Measurements from ENCODE around the gene FDXR. TPM values are rescaled to one million over a fixed set of nuclear protein-coding genes. Genes with fewer than 3 reads are reported as not detected.

Gene FDXR
- total RNA-seq, 1 donor from 2014 or later: 11.2 TPM

GRCh38 chr17:74875977-74876593, 3.3 kb upstream of the FDXR start:
- Histone ChIP-seq H3K27me3 (no peaks in the 10 kb centered on the region), H3K9me3 (no peaks in the 10 kb centered on the region), H3K36me3 (no peaks in the 10 kb centered on the region), H3K4me3 (no peak overlapping the region), H3K4me1 (peaks cover 15% of the 10 kb centered on the region), H3K27ac (no peak overlapping the region)
- TF ChIP-seq CTCF (IDR thresholded peaks at IDR 0.05): no peak
- no peak for DNase-seq
- ATAC-seq: no peak
- intact Hi-C loops (cut with DNase I): no loop called here

GRCh38 chr17:74875155-74875976, 2.6 kb upstream of the FDXR start:
- no peak for DNase-seq
- H3K27ac ChIP-seq: no peak overlapping the region
- peaks cover 15% of the 10 kb centered on the region for H3K4me1 ChIP-seq
- no peak for ATAC-seq
- intact Hi-C loops (cut with DNase I): no loop called here
- H3K36me3 ChIP-seq: no peaks in the 10 kb centered on the region
- H3K27me3 ChIP-seq: no peaks in the 10 kb centered on the region
- no peak for TF ChIP-seq CTCF (IDR thresholded peaks at IDR 0.05)
- H3K4me3 ChIP-seq: no peak overlapping the region
- H3K9me3 ChIP-seq: no peaks in the 10 kb centered on the region

- no peaks in the 10 kb centered on the region for H3K36me3 ChIP-seq
- TF ChIP-seq CTCF (IDR thresholded peaks at IDR 0.05): no peak
- H3K4me1 ChIP-seq: peaks cover 15% of the 10 kb centered on the region
- no peak overlapping the region for H3K4me3 ChIP-seq
- ATAC-seq (no peak), DNase-seq (no peak)
- H3K9me3 ChIP-seq: no peaks in the 10 kb centered on the region
- no peak overlapping the region for H3K27ac ChIP-seq
- intact Hi-C loops (cut with DNase I): no loop called here
- no peaks in the 10 kb centered on the region for H3K27me3 ChIP-seq
Measured at GRCh38 chr17:74874615-74875037, 1.8 kb upstream of the FDXR start.

- no peaks in the 10 kb centered on the region for H3K9me3 ChIP-seq
- peak overlapping the region; percentile 64 for H3K4me3 ChIP-seq
- ATAC-seq (no peak), DNase-seq (no peak)
- intact Hi-C loops (cut with DNase I): no loop called here
- H3K4me1 ChIP-seq: peaks cover 15% of the 10 kb centered on the region
- H3K27me3 ChIP-seq: no peaks in the 10 kb centered on the region
- H3K27ac ChIP-seq: peak overlapping the region; percentile 92
- no peaks in the 10 kb centered on the region for H3K36me3 ChIP-seq
- TF ChIP-seq CTCF (IDR thresholded peaks at IDR 0.05): no peak
Measured at GRCh38 chr17:74873874-74874614, 1.2 kb upstream of the FDXR start.

- H3K4me1 ChIP-seq: peaks cover 15% of the 10 kb centered on the region
- peak overlapping the region; percentile 64 for H3K4me3 ChIP-seq
- DNase-seq (peak; percentile 99), ATAC-seq (peak; percentile 96)
- intact Hi-C loops (cut with DNase I): no loop called here
- peak overlapping the region; percentile 92 for H3K27ac ChIP-seq
- H3K27me3 ChIP-seq: no peaks in the 10 kb centered on the region
- no peak for TF ChIP-seq CTCF (IDR thresholded peaks at IDR 0.05)
- no peaks in the 10 kb centered on the region for H3K36me3 ChIP-seq
- H3K9me3 ChIP-seq: no peaks in the 10 kb centered on the region
Measured at GRCh38 chr17:74873037-74873873, 461 bp upstream of the FDXR start.
